ENCODE data around the gene CCDC88B. TPM values are rescaled to one million over a fixed set of nuclear protein-coding genes. Genes with fewer than 3 reads are reported as not detected.

Gene CCDC88B
- total RNA-seq, 1 experiment from 2014 or later: 11.2 TPM

DNA sequence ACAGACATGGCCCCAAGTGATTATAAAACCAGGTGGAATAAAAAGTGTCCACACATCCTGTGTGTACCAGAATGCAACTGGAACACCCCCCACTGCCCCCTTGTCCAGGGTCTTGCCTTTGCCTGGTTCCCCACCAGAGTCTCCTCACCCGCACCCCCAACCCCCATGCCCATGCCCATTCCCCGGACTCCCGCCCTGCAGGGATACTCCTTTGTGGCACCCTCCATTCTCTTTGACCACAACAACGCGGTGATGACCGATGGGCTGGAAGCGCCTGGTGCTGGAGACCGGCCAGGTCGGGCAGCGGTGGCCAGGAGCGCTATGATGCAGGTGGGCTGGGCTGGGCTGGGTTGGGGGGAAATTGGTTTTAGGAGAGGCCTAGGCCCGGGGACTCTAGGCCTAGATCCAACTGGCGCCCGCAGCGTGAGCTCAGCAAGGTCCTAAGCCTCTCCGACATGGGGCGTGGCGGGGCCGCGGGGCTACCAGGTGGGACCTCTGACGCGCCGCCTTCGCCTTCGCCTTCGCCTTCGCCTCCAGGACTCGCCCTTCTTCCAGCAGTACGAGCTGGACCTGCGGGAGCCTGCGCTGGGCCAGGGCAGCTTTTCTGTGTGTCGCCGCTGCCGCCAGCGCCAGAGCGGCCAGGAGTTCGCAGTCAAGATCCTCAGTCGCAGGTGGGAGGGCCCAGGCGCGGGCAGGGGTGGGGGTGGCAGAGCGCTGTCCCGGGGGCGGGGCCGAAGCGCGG, 28.1 kb downstream of the CCDC88B start:
- Mint-ChIP-seq H3K27ac (no peak overlapping the region), H3K36me3 (ENCODE audit: insufficient read depth in 1 of 3, low read depth in 3 of 3) (peaks cover 17 to 54% (median 42%) of the 10 kb centered on the region in 3 experiments), H3K9me3 (no peaks in the 10 kb centered on the region; a peak in 1 of 5 replicates), H3K4me1 (peaks cover 3 to 12% of the 10 kb centered on the region in 2 experiments; a peak in 3 of 4 replicates), H3K4me3 (no peak overlapping the region), H3K27me3 (ENCODE audit: low read depth) (no peaks in the 10 kb centered on the region)
- no peak overlapping the region for H2BK5ac ChIP-seq (ENCODE audit: insufficient read length, low read length)
- H3T11ph ChIP-seq (ENCODE audit: low read length): no peak overlapping the region
- no peak overlapping the region for H2BK12ac ChIP-seq (ENCODE audit: insufficient read length, low read depth, low read length)
- H3K14ac ChIP-seq (ENCODE audit: insufficient read depth, low read length): no peak overlapping the region
- H3K18ac ChIP-seq (ENCODE audit: insufficient read length, low read depth, low read length): no peak overlapping the region
- H3K56ac ChIP-seq (ENCODE audit: insufficient read length, low read depth, low read length): no peak overlapping the region
- no peak overlapping the region for H3K27ac ChIP-seq (ENCODE audit: insufficient read length, low read depth, low read length)
- peak; percentile 64 for DNase-seq
- TF ChIP-seq, protein P1, sequence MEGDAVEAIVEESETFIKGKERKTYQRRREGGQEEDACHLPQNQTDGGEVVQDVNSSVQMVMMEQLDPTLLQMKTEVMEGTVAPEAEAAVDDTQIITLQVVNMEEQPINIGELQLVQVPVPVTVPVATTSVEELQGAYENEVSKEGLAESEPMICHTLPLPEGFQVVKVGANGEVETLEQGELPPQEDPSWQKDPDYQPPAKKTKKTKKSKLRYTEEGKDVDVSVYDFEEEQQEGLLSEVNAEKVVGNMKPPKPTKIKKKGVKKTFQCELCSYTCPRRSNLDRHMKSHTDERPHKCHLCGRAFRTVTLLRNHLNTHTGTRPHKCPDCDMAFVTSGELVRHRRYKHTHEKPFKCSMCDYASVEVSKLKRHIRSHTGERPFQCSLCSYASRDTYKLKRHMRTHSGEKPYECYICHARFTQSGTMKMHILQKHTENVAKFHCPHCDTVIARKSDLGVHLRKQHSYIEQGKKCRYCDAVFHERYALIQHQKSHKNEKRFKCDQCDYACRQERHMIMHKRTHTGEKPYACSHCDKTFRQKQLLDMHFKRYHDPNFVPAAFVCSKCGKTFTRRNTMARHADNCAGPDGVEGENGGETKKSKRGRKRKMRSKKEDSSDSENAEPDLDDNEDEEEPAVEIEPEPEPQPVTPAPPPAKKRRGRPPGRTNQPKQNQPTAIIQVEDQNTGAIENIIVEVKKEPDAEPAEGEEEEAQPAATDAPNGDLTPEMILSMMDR (conservative IDR thresholded peaks at IDR 0.05): no peak
- no peak overlapping the region for H2AFZ ChIP-seq (ENCODE audit: low read length)
- H4K8ac ChIP-seq (replicated peaks; ENCODE audit: insufficient read length, low read depth, low read length): no peak overlapping the region
- no CpG with 5 or more reads among the region's 46 CpGs for WGBS (ENCODE audit: extremely low coverage, insufficient read length, low lambda C conversion rate)
- H2BK20ac ChIP-seq (ENCODE audit: low read depth, low read length, poor library complexity, severe bottlenecking): no peak overlapping the region
- no peaks in the 10 kb centered on the region for H3K79me2 ChIP-seq (ENCODE audit: insufficient read depth, low read length)
- no peaks in the 10 kb centered on the region for H3K9me3 ChIP-seq (ENCODE audit: control insufficient read depth, low read depth, low read length)
- H3K79me1 ChIP-seq (ENCODE audit: insufficient read depth, low read depth, low read length, poor library complexity, severe bottlenecking): no peaks in the 10 kb centered on the region
- H3K4ac ChIP-seq (ENCODE audit: low read depth, low read length): no peak overlapping the region
- H4K20me1 ChIP-seq (ENCODE audit: control insufficient read depth, insufficient read depth, insufficient read length): no peaks in the 10 kb centered on the region
- H3K4me2 ChIP-seq (ENCODE audit: insufficient read depth, insufficient read length, low read length): no peak overlapping the region
- no peak overlapping the region for H4K91ac ChIP-seq (ENCODE audit: insufficient read length, low read depth, low read length)
- H2AK5ac ChIP-seq (ENCODE audit: insufficient read length, low read length): no peak overlapping the region
- H3K4me1 ChIP-seq (ENCODE audit: insufficient read depth, low read length): no peaks in the 10 kb centered on the region
- H3K9ac ChIP-seq (ENCODE audit: extremely low read depth, insufficient read length, low read length): no peak overlapping the region
- H2BK120ac ChIP-seq (ENCODE audit: low read depth, low read length, poor library complexity, severe bottlenecking): no peak overlapping the region
- H3K23ac ChIP-seq (ENCODE audit: insufficient read length, low read depth, low read length): no peak overlapping the region
- H3K23me2 ChIP-seq (ENCODE audit: insufficient read length, low read depth, low read length, poor library complexity, severe bottlenecking): no peaks in the 10 kb centered on the region
- no peak overlapping the region for H2BK15ac ChIP-seq (ENCODE audit: low read depth, low read length)
- H4K5ac ChIP-seq (ENCODE audit: insufficient read length, low read depth, low read length): no peak overlapping the region
- no peaks in the 10 kb centered on the region for H3K27me3 ChIP-seq (ENCODE audit: insufficient read depth, low read length)

Data from H9 (cell line).